Measurements from ENCODE around the gene FBXO47. TPM values are rescaled to one million over a fixed set of nuclear protein-coding genes. Genes with fewer than 3 reads are reported as not detected.

FBXO47 gene
- total RNA-seq, 2 donors from 2014 or later = not detected

GRCh38 chr17:39002991-39003715 lies 36.0 kb upstream of the FBXO47 start:
- Histone ChIP-seq H3K4me3 (peak overlapping the region; percentile 5 to 24), H3K27me3 (no peaks in the 10 kb centered on the region), H3K36me3 (no peaks in the 10 kb centered on the region), H3K4me1 (peaks cover 0 to 34% of the 10 kb centered on the region in 2 donors), H3K27ac (peak overlapping the region; percentile 79 to 93), H3K9me3 (peaks cover 0 to 6% of the 10 kb centered on the region in 2 donors)
- TF ChIP-seq CTCF (IDR thresholded peaks at IDR 0.05) = no peak
- DNase-seq (ENCODE audit: low spot score) = peak; percentile 92

GRCh38 chr17:39001703-39002637 lies 34.8 kb upstream of the FBXO47 start:
- H3K27ac ChIP-seq = peak overlapping the region; percentile 79 to 93
- no peak for TF ChIP-seq CTCF (IDR thresholded peaks at IDR 0.05)
- no peaks in the 10 kb centered on the region for H3K36me3 ChIP-seq
- H3K4me3 ChIP-seq = peak overlapping the region; percentile 5 to 24
- H3K27me3 ChIP-seq = no peaks in the 10 kb centered on the region
- H3K4me1 ChIP-seq = peaks cover 0 to 34% of the 10 kb centered on the region in 2 donors
- DNase-seq (ENCODE audit: low spot score) = peak; percentile 93
- H3K9me3 ChIP-seq = peaks cover 0 to 18% of the 10 kb centered on the region in 2 donors

DNA sequence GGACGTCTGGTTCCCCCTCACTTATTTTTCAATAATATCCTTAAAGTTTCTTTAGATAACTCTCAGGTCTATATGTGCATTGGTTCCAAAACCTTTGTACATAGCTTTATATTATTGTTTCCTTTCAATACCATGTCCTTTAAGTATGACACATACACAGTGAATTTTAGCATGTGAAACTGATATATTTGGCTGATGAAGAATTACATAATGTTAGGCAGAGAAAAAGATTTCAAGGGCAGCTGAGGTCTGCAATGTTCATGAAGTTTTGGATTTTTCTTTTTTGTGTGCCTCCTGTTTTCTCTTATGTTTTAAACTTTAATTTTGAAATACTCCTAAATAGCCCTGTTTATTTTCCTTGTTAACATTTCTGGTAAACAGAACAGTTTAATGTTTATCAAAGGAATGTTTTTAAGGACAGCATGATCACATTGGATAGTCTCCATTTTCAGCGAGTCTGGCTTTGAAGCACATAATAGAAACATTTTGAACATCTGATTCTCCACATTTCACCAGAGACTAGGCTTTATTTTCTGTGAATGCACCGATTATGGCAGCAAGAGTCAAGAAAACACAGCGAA lies 32.9 kb upstream of the FBXO47 start:
- no peaks in the 10 kb centered on the region for H3K36me3 ChIP-seq
- DNase-seq (ENCODE audit: low spot score) = no peak
- H3K4me3 ChIP-seq = no peak overlapping the region
- peaks cover 0 to 26% of the 10 kb centered on the region in 2 donors for H3K9me3 ChIP-seq
- H3K27me3 ChIP-seq = no peaks in the 10 kb centered on the region
- TF ChIP-seq CTCF (IDR thresholded peaks at IDR 0.05) = no peak
- peaks cover 0 to 34% of the 10 kb centered on the region in 2 donors for H3K4me1 ChIP-seq
- peak overlapping the region; percentile 46 to 69 for H3K27ac ChIP-seq

DNA sequence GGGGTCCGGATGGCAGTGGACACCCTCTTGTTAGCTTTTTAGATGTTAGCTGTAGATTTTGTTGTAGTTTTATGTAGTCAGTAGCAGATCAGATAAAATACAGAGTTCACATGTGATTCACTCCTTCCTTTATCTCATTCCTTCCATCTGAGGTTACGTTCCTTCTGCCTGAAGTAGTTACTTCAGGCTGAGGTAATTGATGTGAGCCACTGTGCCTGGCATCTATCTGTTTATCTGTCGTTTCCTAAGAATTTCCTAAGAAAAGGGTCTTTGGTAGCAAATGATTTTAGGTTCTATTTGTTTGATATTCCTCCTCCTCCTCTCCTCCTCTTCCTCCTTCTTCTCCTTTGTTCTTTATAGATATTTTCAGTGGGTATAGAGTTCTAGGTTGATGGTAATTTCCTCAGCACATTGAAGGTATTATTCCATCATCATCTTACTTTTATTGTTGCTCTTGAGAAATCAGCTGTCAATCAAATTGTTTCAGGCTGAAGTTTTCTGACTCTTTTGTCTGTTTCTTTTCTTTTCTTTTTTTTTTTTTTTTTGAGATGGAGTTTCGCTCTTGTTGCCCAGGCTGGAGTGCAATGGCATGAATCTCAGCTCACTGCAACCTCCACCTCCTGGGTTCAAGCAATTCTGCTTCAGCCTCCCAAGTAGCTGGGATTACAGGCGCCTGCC lies 29.6 kb upstream of the FBXO47 start:
- DNase-seq (ENCODE audit: low spot score) = no peak
- Histone ChIP-seq H3K4me1 (peaks cover 0 to 14% of the 10 kb centered on the region in 2 donors), H3K27ac (no peak overlapping the region), H3K9me3 (peaks cover 0 to 26% of the 10 kb centered on the region in 2 donors), H3K36me3 (no peaks in the 10 kb centered on the region), H3K4me3 (no peak overlapping the region), H3K27me3 (no peaks in the 10 kb centered on the region)
- TF ChIP-seq CTCF (IDR thresholded peaks at IDR 0.05) = no peak

DNA sequence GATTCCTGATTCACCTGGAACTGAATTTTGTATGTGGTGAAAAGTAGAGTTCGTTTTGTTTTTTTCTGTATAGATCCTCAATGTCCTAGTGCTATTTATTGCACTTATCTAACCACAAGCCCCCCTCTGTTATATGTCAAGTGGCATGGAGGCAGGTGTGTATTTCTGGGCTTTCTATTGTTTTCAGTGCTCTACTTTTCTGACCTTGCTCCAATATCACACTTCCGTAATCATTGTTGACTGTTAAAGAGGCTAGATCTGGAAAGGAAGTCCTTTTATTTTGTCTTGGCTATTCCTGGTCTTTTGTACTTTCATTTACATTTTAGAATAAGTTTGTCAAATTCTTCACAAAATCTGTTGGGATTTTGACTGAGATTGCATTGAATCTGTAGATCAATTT lies 26.8 kb upstream of the FBXO47 start:
- H3K27ac ChIP-seq = no peak overlapping the region
- H3K36me3 ChIP-seq = no peaks in the 10 kb centered on the region
- no peak for TF ChIP-seq CTCF (IDR thresholded peaks at IDR 0.05)

More for the DNA sequence above, 26.8 kb upstream of the FBXO47 start:
- H3K4me1 ChIP-seq = no peaks in the 10 kb centered on the region
- H3K9me3 ChIP-seq = peaks cover 0 to 26% of the 10 kb centered on the region in 2 donors
- H3K27me3 ChIP-seq = no peaks in the 10 kb centered on the region
- DNase-seq (ENCODE audit: low spot score) = no peak
- no peak overlapping the region for H3K4me3 ChIP-seq
